GM12878 (cell line): ENCODE measurements around the gene ODC1.
"Not testable (repeated sequence)": the region's sequence is repeated elsewhere in the genome, so short reads cannot be mapped to it uniquely, and the experiment has no call there.

Experiments
- CHD4 ChIP-seq: fragments of 200-600 bp; sonication (generic); IDR thresholded peaks from 2 replicates; pipeline ENCODE4 v1.6.1; 2016; ENCODE audit warnings: mild to moderate bottlenecking
- CTCF ChIP-seq, 3 experiments: IDR thresholded peaks in 2 of 3; conservative IDR thresholded peaks in 1 of 3; 2 replicates each; pipeline ENCODE4 v1.5.1; 2011; ENCODE audit warnings: low read depth in 3 of 3, low read length in 3 of 3, mild to moderate bottlenecking in 3 of 3, control low read depth in 2 of 3, moderate library complexity in 2 of 3, inconsistent platforms in 1 of 3, mixed read lengths in 1 of 3; ENCODE audit not compliant: control insufficient read depth in 2 of 3, insufficient read depth in 1 of 3; ENCODE audit errors: extremely low read depth in 1 of 3
- E2F4 ChIP-seq: IDR thresholded peaks from 2 replicates; pipeline ENCODE4 v1.6.1; 2012; ENCODE audit warnings: low read depth, low read length, improper control_type of control experiment
- EGR1 ChIP-seq, 2 experiments: IDR thresholded peaks; 1 replicate in 1 of 2; 2 replicates in 1 of 2; pipeline ENCODE4 v1.6.1; 2011 to 2012; ENCODE audit warnings: low read depth in 2 of 2, low read length in 2 of 2, borderline replicate concordance in 1 of 2, mild to moderate bottlenecking in 1 of 2, moderate library complexity in 1 of 2
- POLR2A ChIP-seq: IDR thresholded peaks from 2 replicates; pipeline ENCODE4 v1.6.1; 2011; ENCODE audit warnings: low read depth, mild to moderate bottlenecking, low read length
- RFX5 ChIP-seq: IDR thresholded peaks from 2 replicates; pipeline ENCODE4 v1.6.1; 2011; ENCODE audit warnings: low read depth, low read length, improper control_type of control experiment
- SP1 ChIP-seq: IDR thresholded peaks from one replicate; pipeline ENCODE4 v1.6.1; 2011; ENCODE audit warnings: low read depth, low read length
- TARDBP ChIP-seq: IDR thresholded peaks from 2 replicates; pipeline ENCODE4 v1.6.1; 2016; ENCODE audit warnings: borderline replicate concordance
- TF ChIP-seq, protein P1 (sequence below): IDR thresholded peaks from 2 replicates; pipeline ENCODE4 v1.6.1; 2012; ENCODE audit warnings: mild to moderate bottlenecking, low read depth, low read length
- TF ChIP-seq, protein P2 (sequence below): IDR thresholded peaks from 2 replicates; pipeline ENCODE4 v1.6.1; 2011; ENCODE audit warnings: borderline replicate concordance, low read depth, mild to moderate bottlenecking, moderate library complexity, low read length; ENCODE audit not compliant: insufficient read depth, poor library complexity, severe bottlenecking
- TF ChIP-seq, protein P3 (sequence below): IDR thresholded peaks from 2 replicates; pipeline ENCODE4 v1.6.1; 2012; ENCODE audit warnings: low read length, inconsistent platforms

GRCh38 chr2:10488142-10488541 is 40.0 kb upstream of the ODC1 start:
- not testable (repeated sequence) for TF ChIP-seq POLR2A; CTCF (IDR thresholded peaks at IDR 0.05 in 2 of 3, conservative IDR thresholded peaks at IDR 0.05 in 1 of 3; ENCODE audit: control insufficient read depth in 2 of 3, extremely low read depth in 1 of 3, insufficient read depth in 1 of 3, low read depth in 3 of 3, low read length in 3 of 3); RFX5; E2F4; CHD4; SP1; EGR1 (IDR thresholded peaks at IDR 0.05; ENCODE audit: borderline replicate concordance in 1 of 2, low read depth in 2 of 2, low read length in 2 of 2); TARDBP
- TF ChIP-seq, protein P1, sequence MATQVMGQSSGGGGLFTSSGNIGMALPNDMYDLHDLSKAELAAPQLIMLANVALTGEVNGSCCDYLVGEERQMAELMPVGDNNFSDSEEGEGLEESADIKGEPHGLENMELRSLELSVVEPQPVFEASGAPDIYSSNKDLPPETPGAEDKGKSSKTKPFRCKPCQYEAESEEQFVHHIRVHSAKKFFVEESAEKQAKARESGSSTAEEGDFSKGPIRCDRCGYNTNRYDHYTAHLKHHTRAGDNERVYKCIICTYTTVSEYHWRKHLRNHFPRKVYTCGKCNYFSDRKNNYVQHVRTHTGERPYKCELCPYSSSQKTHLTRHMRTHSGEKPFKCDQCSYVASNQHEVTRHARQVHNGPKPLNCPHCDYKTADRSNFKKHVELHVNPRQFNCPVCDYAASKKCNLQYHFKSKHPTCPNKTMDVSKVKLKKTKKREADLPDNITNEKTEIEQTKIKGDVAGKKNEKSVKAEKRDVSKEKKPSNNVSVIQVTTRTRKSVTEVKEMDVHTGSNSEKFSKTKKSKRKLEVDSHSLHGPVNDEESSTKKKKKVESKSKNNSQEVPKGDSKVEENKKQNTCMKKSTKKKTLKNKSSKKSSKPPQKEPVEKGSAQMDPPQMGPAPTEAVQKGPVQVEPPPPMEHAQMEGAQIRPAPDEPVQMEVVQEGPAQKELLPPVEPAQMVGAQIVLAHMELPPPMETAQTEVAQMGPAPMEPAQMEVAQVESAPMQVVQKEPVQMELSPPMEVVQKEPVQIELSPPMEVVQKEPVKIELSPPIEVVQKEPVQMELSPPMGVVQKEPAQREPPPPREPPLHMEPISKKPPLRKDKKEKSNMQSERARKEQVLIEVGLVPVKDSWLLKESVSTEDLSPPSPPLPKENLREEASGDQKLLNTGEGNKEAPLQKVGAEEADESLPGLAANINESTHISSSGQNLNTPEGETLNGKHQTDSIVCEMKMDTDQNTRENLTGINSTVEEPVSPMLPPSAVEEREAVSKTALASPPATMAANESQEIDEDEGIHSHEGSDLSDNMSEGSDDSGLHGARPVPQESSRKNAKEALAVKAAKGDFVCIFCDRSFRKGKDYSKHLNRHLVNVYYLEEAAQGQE = not testable (repeated sequence)
- TF ChIP-seq, protein P2, sequence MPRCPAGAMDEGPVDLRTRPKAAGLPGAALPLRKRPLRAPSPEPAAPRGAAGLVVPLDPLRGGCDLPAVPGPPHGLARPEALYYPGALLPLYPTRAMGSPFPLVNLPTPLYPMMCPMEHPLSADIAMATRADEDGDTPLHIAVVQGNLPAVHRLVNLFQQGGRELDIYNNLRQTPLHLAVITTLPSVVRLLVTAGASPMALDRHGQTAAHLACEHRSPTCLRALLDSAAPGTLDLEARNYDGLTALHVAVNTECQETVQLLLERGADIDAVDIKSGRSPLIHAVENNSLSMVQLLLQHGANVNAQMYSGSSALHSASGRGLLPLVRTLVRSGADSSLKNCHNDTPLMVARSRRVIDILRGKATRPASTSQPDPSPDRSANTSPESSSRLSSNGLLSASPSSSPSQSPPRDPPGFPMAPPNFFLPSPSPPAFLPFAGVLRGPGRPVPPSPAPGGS = not testable (repeated sequence)
- TF ChIP-seq, protein P3, sequence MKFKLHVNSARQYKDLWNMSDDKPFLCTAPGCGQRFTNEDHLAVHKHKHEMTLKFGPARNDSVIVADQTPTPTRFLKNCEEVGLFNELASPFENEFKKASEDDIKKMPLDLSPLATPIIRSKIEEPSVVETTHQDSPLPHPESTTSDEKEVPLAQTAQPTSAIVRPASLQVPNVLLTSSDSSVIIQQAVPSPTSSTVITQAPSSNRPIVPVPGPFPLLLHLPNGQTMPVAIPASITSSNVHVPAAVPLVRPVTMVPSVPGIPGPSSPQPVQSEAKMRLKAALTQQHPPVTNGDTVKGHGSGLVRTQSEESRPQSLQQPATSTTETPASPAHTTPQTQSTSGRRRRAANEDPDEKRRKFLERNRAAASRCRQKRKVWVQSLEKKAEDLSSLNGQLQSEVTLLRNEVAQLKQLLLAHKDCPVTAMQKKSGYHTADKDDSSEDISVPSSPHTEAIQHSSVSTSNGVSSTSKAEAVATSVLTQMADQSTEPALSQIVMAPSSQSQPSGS = not testable (repeated sequence)
